ENCODE measurements around the gene USP4. TPM values are rescaled to one million over a fixed set of nuclear protein-coding genes. Genes with fewer than 3 reads are reported as not detected.

Gene USP4
- total RNA-seq: 36.5 and 44.4 TPM in 2 replicates

GRCh38 chr3:49339941-49340800 lies at the start of gene USP4:
Gene USP4, minus strand, starts transcription at chr3:49340053. Its CDS starts 29 bp downstream, at chr3:49340024.

GRCh38 chr3:49358217-49358883 lies 18.5 kb upstream of the USP4 start, which contains the start of gene GPX1:
Gene GPX1, minus strand, starts transcription at chr3:49358353. Its CDS starts 75 bp downstream, at chr3:49358278.

GRCh38 chr3:49276475-49277382 lies 63.1 kb downstream of the USP4 start, which contains the start of gene C3orf62:
Gene C3orf62, minus strand, starts transcription at chr3:49277232. Its CDS starts 360 bp downstream, at chr3:49276872.

Small RNA genes lying within 50 kb of the gene (small RNA-seq; reads per million reads assigned to genes)
- gene AC121247.2 (not detected), gene MIR4271 (not detected), gene RF00019 (not detected)

Other genes with a start within 250 kb of the USP4 start
- gene QRICH1, start 246.0 kb downstream of the USP4 start, total RNA-seq: 137 and 168 TPM in 2 replicates
- gene QARS1, start 235.3 kb downstream of the USP4 start, total RNA-seq: 312 and 318 TPM in 2 replicates
- gene USP19, start 219.2 kb downstream of the USP4 start, total RNA-seq: 26.2 and 35.1 TPM in 2 replicates
- gene LAMB2, start 207.0 kb downstream of the USP4 start, total RNA-seq: 189 and 254 TPM in 2 replicates
- gene CCDC71, start 173.7 kb downstream of the USP4 start, total RNA-seq: 18.4 and 22.1 TPM in 2 replicates
- gene KLHDC8B, start 168.5 kb downstream of the USP4 start, total RNA-seq: 9.7 and 14.0 TPM in 2 replicates
- 1.4 and 2.1 TPM in 2 replicates for gene C3orf62, start 62.8 kb downstream of the USP4 start, total RNA-seq
- 363 and 403 TPM in 2 replicates for gene GPX1, start 18.3 kb upstream of the USP4 start, total RNA-seq
- gene RHOA, start 71.9 kb upstream of the USP4 start, total RNA-seq: 680 and 866 TPM in 2 replicates
- gene TCTA, start 72.4 kb upstream of the USP4 start, total RNA-seq: 18.6 and 21.7 TPM in 2 replicates
- gene AMT, start 82.4 kb upstream of the USP4 start, total RNA-seq: 0.65 and 0.66 TPM in 2 replicates
- gene NICN1, start 89.3 kb upstream of the USP4 start, total RNA-seq: 5.5 and 6.0 TPM in 2 replicates
- 60.4 and 84.3 TPM in 2 replicates for gene DAG1, start 130.2 kb upstream of the USP4 start, total RNA-seq
- 0.13 and 0.14 TPM in 2 replicates for gene BSN, start 214.4 kb upstream of the USP4 start, total RNA-seq